Activated CD4-positive, alpha-beta T cell treated with anti-CD3 and anti-CD28 coated beads, Interleukin-2, Interleukin-4, amounts not matched to agents 100 ng/mL and 50 ng/mL, durations not matched to agents 16 hours and 8 hours (primary cell): ENCODE results near the gene KY.

Source experiments
- DNase-seq: peaks from one replicate; pipeline ENCODE4 v3.0.0-alpha.2; 2020; ENCODE audit warnings: low spot score

KY gene

DNA sequence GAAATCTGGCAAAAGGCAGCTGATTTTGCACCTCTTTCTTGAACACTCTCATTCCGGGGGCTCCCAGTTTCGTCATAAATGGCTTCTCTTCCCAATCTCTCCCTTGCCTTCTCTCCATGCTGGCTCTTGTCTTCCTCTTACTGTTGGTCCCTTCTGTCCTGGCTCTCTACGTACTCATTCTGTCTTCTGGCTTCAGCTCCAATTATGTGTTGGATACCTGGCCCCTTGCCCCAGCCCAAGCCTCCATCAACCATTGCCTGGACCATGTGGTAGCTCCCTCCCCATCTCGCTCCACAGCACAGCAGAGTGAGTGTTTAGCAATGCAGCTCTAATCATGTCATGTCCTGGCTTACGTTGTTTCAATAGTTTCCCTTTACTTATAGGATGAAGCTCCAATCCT is 21.7 kb upstream of the KY start:
- DNase-seq: no peak

DNA sequence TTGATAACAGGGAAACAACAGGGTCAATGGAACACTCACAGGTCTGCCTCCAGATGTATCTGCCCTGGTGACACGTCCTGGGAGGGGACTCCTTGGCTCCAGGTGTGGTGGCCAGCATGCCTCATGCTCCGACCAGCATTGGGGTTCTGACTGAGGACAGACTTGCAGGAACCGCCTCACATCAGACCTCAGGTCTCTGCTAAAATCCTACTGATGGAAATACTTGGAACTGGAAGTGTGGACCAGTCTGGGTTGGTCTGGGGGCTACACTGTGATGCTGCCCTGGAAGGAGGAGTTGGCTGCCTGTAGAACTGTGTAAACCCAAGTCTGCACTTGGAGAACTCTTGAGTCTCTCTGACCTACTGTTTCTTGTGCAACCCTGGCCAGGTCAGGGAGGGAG is 17.1 kb upstream of the KY start:
- DNase-seq: no peak

- DNase-seq: no peak
These were observed 16.6 kb upstream of the KY start for GRCh38 chr3:134667406-134667805.

DNA sequence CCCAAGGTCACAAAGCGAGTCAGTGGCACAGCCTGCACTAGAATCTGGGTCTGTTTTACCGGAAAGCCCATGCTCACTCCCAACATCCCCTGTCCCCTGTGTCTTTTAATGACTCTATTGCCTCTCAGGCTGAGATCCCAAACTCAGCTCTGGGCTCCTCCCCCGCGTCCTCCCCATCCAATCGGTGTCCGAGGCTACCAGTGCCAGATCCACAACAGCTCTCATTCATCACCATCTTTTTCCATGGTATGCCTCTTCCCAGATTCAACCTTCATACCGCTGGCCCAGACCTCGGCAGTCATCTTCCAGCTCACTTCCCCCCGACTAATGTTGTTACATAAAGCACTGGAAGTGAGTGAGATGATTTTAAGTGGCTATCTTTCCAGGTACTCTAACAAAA is 16.1 kb upstream of the KY start:
- no peak for DNase-seq

DNA sequence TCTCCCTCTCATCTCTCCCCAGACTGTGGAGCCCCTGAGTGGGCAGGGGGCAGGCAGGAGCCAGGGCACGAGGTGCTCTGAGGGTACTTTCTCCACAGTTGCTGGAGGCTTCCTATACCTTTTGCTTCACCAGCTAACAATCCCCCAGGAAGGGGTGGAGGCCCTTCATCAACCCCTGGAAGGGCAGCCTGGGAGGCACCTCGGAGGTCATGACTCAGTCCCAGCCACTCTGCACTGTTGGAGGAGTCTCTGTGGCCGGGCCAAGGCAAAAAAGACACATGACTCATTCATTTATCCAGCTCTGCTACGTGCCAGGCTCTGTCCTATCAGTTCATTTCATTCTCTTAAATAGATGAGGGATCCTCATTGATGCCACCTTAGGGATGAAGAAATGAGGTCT is 15.6 kb upstream of the KY start:
- no peak for DNase-seq

DNA sequence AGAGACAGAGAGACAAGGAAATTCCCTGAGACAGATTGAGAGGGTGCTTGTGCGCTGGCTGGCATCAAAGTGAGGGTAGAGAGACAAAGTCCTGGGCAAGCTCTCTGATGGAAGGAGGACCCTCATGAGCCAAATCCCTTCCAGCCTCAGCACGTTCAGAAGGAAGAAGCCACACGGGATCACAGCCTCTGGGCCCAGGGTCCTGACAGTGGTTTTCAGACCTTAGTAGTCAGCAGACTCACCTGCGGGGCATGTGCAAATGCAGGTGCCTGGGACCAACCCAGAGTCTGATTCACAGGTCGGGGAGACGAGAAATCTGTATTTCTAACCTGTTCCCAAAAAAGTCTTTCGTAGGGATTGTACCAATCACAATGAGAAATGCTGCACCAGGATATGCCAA is 15.2 kb upstream of the KY start:
- no peak for DNase-seq

DNA sequence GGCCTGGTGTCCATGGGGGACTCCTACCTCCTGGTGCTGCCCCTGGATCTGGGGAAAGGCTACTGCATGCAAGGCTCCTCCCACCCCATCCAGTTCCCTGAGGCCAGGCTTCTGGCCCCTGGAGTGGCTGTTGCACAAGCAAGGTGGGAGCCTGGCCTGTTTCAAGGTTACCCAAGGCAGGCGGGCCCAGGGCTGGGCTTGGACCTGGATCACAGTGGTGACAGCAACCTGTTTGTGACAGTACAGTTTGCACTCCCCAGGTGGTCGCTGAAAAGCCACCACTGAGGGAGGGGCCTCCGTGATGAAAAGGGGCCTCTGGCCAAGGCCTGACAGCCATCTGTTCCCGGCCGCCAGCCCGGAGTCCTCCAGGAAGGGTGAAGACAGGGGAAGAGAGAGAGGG is 14.4 kb upstream of the KY start:
- no peak for DNase-seq

- no peak for DNase-seq
These were observed 13.1 kb upstream of the KY start for GRCh38 chr3:134663721-134664456.

- DNase-seq: no peak
These were observed 9.2 kb upstream of the KY start for GRCh38 chr3:134660046-134660441.

GRCh38 chr3:134659391-134660045 is 8.7 kb upstream of the KY start:
- DNase-seq: no peak

- no peak for DNase-seq
These were observed 7.7 kb upstream of the KY start for GRCh38 chr3:134658555-134658954.

GRCh38 chr3:134656211-134656800 is 5.5 kb upstream of the KY start:
- no peak for DNase-seq

- DNase-seq: no peak
These were observed 4.9 kb upstream of the KY start for GRCh38 chr3:134655706-134656105.

DNA sequence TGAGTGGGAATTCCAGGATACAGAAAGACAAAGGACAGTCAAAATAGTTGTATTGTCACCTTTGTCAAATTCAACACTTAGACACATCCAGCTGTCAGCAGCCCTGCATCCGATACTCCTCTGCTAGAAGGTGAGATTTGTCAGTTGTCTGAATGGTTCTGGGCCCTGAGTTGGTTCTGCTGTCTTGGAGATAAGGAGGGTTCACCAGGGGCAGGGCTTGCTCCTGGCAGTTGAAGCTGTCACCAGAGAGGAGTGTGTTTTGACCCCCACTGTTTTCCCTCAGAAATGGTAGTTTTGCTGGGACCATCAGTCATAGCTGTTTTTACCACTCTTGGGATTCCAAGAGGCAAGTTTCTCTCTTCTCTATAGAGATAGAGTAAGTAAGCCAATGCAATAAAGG is 3.2 kb upstream of the KY start:
- DNase-seq: no peak

DNA sequence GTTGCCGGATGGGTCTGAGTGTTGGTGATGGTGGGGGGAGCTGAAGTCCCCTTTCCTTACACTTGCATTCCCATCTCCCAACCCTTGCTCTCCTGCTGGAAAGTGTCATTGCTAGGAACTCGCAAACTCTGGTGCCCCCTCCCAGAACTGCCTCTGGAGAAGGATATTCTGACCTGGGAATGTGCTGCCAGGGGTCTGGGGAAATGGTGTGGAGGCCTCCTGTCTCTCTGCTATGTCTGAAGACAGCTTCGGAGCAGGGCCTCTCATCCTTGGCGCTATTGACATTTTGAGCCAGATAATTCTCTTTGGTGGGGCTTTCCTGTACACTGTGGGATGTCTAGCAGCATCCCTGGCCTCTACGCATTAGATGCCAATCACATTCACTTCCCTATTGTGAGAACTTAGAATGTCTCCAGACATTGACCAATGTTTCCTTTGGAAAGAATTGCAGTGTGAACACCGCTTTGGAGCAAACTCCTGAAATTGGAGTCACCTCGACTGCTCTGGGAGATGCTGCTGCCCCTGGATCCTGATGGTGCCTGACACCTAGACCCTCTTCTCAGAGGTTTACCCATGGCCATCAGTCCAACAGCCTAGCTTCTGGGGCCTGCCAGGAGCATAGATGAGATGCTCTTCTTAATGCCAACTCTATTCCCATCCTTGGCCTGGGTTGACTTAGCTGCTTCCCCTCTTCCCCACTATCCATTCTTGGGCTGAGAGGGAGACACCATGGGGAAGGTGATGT is 2.2 kb upstream of the KY start:
- no peak for DNase-seq

DNA sequence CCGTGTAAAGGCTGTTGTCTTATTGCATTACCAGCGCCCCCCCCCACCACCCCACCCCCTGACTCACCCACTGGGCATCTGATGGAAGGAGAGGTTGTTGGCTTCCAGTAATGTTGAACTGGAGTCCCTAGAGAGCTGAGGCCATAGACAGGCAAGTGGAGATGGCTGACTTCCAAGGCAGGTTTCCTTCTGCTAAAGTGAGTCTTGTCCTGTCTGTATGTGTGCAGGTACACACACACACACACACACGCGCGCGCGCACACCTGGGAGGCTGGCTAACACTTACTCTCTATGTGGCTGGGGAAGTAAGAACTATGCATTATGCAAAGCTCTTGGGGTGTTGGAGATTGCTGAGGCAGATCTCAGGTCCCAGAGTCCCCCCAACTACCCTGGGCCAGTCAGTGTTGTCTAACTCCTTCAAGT is 1.6 kb upstream of the KY start:
- DNase-seq: no peak

GRCh38 chr3:134651347-134652041 is 672 bp upstream of the KY start:
- no peak for DNase-seq

- no peak for DNase-seq
These were observed 1.6 kb downstream of the KY start for GRCh38 chr3:134649106-134649705.

- no peak for DNase-seq
These were observed 2.7 kb downstream of the KY start for GRCh38 chr3:134647902-134648760.

GRCh38 chr3:134646086-134646485 is 4.7 kb downstream of the KY start:
- DNase-seq: no peak

DNA sequence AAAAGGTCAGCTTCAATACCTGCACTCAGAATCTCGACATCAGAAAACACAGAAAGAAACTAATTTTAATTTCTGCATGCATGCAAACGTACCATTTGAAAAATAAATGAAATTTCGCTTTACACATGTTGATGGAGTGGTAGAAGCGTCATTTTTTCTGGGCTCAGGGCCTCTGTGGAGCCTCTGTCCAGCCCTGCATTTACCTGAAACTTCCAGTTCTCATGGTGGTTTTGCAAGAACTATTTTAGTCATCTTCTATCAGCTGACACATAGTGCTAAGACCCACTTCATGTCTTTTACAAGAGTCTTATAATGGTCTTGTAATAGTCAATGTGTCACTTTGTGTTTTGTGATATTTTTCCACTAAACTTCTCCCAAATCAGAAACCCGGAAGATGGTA is 5.3 kb downstream of the KY start:
- no peak for DNase-seq
